ENCODE data around the gene OSBPL10. TPM values are rescaled to one million over a fixed set of nuclear protein-coding genes. Genes with fewer than 3 reads are reported as not detected.

Gene OSBPL10
- total RNA-seq, 1 experiment from 2014 or later: 74.7 TPM

DNA sequence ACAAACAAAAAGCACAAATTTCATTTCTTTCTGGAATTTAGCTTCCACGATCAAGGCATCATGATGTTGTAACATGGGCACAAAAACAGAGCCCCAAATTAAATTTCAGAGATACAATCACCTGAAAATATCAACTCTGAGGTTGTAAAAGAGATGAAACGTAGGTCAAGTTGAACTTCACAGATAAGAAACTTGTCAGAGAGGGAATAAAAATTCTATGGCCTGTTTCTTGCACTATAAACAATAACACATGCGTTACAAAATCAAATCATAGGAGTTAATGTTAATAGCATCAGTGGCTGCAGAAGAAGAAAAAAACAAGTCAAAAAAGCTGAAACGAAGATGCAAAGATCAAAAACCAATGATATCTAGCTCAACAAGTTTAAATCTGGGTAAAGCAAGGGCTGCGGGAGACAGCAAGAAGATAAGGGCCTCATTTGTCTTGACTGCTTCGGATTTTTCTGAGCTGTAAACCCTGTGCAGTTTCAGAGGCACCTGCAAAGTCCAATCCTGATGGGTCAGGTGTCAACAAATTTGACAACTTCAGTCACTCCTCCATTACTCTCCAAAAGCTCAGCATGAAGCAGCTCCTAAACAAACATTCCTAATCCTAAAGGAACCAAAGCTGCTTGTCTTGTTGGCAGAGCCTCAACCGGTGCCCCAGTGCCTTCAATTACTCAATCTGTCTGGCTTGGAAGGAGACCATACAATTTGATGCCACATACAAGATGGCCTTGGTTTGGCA is 228.6 kb downstream of the OSBPL10 start:
- Mint-ChIP-seq H3K36me3 (ENCODE audit: insufficient read depth, unreplicated experiment) (no peaks in the 10 kb centered on the region), H3K27ac (ENCODE audit: unreplicated experiment) (no peak overlapping the region), H3K4me1 (ENCODE audit: low read depth, unreplicated experiment) (peaks cover 10% of the 10 kb centered on the region), H3K27me3 (ENCODE audit: unreplicated experiment) (no peaks in the 10 kb centered on the region), H3K4me3 (ENCODE audit: low read depth, unreplicated experiment) (no peak overlapping the region), H3K9me3 (ENCODE audit: low read depth, unreplicated experiment) (no peaks in the 10 kb centered on the region)
- no TSS peak for BruUV-seq (replicated peaks)
- DNase-seq: no peak
- intact Hi-C loops (cut with micrococcal nuclease; ENCODE audit: unreplicated experiment): no loop called here
- TF ChIP-seq CTCF (IDR thresholded peaks at IDR 0.05; ENCODE audit: unreplicated experiment): no peak
- CTCF ChIA-PET: no interaction called here

GRCh38 chr3:31750341-31750740 is 230.7 kb downstream of the OSBPL10 start:
- Mint-ChIP-seq H3K4me1 (ENCODE audit: low read depth, unreplicated experiment) (peaks cover 19% of the 10 kb centered on the region), H3K27me3 (ENCODE audit: unreplicated experiment) (no peaks in the 10 kb centered on the region), H3K36me3 (ENCODE audit: insufficient read depth, unreplicated experiment) (peaks cover 6% of the 10 kb centered on the region), H3K9me3 (ENCODE audit: low read depth, unreplicated experiment) (no peaks in the 10 kb centered on the region), H3K4me3 (ENCODE audit: low read depth, unreplicated experiment) (no peak overlapping the region), H3K27ac (ENCODE audit: unreplicated experiment) (no peak overlapping the region)
- CTCF ChIA-PET: no interaction called here
- no TSS peak for BruUV-seq (replicated peaks)
- DNase-seq: no peak
- intact Hi-C loops (cut with micrococcal nuclease; ENCODE audit: unreplicated experiment): no loop called here
- no peak for TF ChIP-seq CTCF (IDR thresholded peaks at IDR 0.05; ENCODE audit: unreplicated experiment)

- H3K36me3 Mint-ChIP-seq (ENCODE audit: insufficient read depth, unreplicated experiment): peaks cover 6% of the 10 kb centered on the region
- no peak for TF ChIP-seq CTCF (IDR thresholded peaks at IDR 0.05; ENCODE audit: unreplicated experiment)
- no peaks in the 10 kb centered on the region for H3K9me3 Mint-ChIP-seq (ENCODE audit: low read depth, unreplicated experiment)
- CTCF ChIA-PET: no interaction called here
- intact Hi-C loops (cut with micrococcal nuclease; ENCODE audit: unreplicated experiment): no loop called here
- H3K27me3 Mint-ChIP-seq (ENCODE audit: unreplicated experiment): no peaks in the 10 kb centered on the region
- no peak overlapping the region for H3K4me3 Mint-ChIP-seq (ENCODE audit: low read depth, unreplicated experiment)
- DNase-seq: no peak
- no TSS peak for BruUV-seq (replicated peaks)
- H3K4me1 Mint-ChIP-seq (ENCODE audit: low read depth, unreplicated experiment): peaks cover 22% of the 10 kb centered on the region
- no peak overlapping the region for H3K27ac Mint-ChIP-seq (ENCODE audit: unreplicated experiment)
These were observed 232.1 kb downstream of the OSBPL10 start for GRCh38 chr3:31748933-31749295.

GRCh38 chr3:31748281-31748932 is 232.7 kb downstream of the OSBPL10 start:
- no peaks in the 10 kb centered on the region for H3K9me3 Mint-ChIP-seq (ENCODE audit: low read depth, unreplicated experiment)
- H3K4me1 Mint-ChIP-seq (ENCODE audit: low read depth, unreplicated experiment): peaks cover 16% of the 10 kb centered on the region
- intact Hi-C loops (cut with micrococcal nuclease; ENCODE audit: unreplicated experiment): no loop called here
- H3K27ac Mint-ChIP-seq (ENCODE audit: unreplicated experiment): peak overlapping the region; percentile 36
- CTCF ChIA-PET: interaction anchor here (0.7 kb wide), 1 partner anchor 883 kb away, joined by 6 read pairs; no protein-coding TSS in a partner anchor
- no peaks in the 10 kb centered on the region for H3K27me3 Mint-ChIP-seq (ENCODE audit: unreplicated experiment)
- no peak for TF ChIP-seq CTCF (IDR thresholded peaks at IDR 0.05; ENCODE audit: unreplicated experiment)
- H3K36me3 Mint-ChIP-seq (ENCODE audit: insufficient read depth, unreplicated experiment): peaks cover 6% of the 10 kb centered on the region
- DNase-seq: no peak
- no TSS peak for BruUV-seq (replicated peaks)
- no peak overlapping the region for H3K4me3 Mint-ChIP-seq (ENCODE audit: low read depth, unreplicated experiment)
